HepG2 (cell line): ENCODE results near the gene P4HA3.

Source experiments
- MYC ChIP-seq: sonication (generic); formaldehyde crosslinking; IDR thresholded peaks from 2 replicates; pipeline ENCODE4 v1.9.0; 2021; ENCODE audit warnings: missing genetic modification reagents, borderline replicate concordance
- NFE2L1 ChIP-seq: sonication (generic); formaldehyde crosslinking; IDR thresholded peaks from 2 replicates; pipeline ENCODE4 v1.4.0; 2020; ENCODE audit warnings: missing genetic modification reagents, mild to moderate bottlenecking, borderline replicate concordance
- SETDB1 ChIP-seq: sonication (generic); formaldehyde crosslinking; IDR thresholded peaks from 2 replicates; pipeline ENCODE4 v1.5.1; 2020; ENCODE audit warnings: missing genetic modification reagents, mild to moderate bottlenecking, borderline replicate concordance
- SP1 ChIP-seq, 2 experiments: fragments of 450-650 bp in 1 of 2; sonication (generic) in 1 of 2; formaldehyde crosslinking in 1 of 2; IDR thresholded peaks; 2 replicates each; pipeline versions ENCODE4 v1.4.0 to v1.6.1; 2016 to 2020; ENCODE audit warnings: missing genetic modification reagents in 1 of 2
- ZNF614 ChIP-seq: IDR thresholded peaks from 2 replicates; pipeline ENCODE4 v1.6.1; 2018; ENCODE audit warnings: missing biosample characterization, missing genetic modification reagents, inconsistent platforms, borderline replicate concordance

- TF ChIP-seq ZNF614 (CRISPR knock-in tag) (no peak), NFE2L1 (no peak), SP1 (IDR thresholded peaks at IDR 0.05) (no peak), SP1 (CRISPR knock-in tag; IDR thresholded peaks at IDR 0.05) (no peak), SETDB1 (no peak), MYC (CRISPR knock-in tag) (no peak)
Observed at GRCh38 chr11:74248469-74248868, 63.0 kb downstream of the P4HA3 start.
